ENCODE data around the gene SP6.

DNA sequence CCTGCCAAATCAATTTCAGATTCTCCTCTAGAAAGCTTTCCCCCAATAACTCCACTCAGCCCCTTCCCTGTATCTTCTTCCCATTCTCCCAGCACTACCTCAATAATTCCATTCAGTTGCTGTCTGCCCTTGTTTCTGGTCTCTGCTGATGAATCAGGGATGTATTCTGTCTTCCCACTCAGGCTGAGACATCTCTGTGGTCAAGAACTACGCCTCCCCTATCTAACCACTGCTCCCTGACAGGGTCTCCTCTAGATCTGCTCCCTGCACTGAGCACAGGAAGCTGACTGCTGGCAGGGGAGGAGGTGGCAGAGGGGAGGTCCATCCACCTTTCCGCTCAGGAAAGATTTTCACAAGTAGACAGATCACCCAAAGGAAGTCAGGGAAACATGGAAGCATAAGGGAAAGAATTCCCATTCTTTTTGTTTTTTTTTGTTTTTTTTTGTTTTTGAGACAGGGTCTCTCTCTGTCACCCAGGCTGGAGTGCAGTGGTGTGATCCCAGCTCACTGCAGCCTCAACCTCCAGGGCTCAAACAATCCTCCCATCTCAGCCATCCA lies 28.1 kb upstream of the SP6 start:
- TF ChIP-seq RAD21 (IDR thresholded peaks at IDR 0.05; ENCODE audit: low read depth) (no peak), EP300 (IDR thresholded peaks at IDR 0.05; ENCODE audit: borderline replicate concordance) (no peak)
